ENCODE measurements around the gene DRD4. TPM values are rescaled to one million over a fixed set of nuclear protein-coding genes. Genes with fewer than 3 reads are reported as not detected.

Gene DRD4
- total RNA-seq, 1 donor from 2014 or later = 0.22 TPM

GRCh38 chr11:630871-631270, 6.2 kb upstream of the DRD4 start:
- Histone ChIP-seq H3K9me3 (replicated peaks) (no peaks in the 10 kb centered on the region), H3K4me3 (no peak overlapping the region), H3K36me3 (no peaks in the 10 kb centered on the region), H3K4me1 (peaks cover 15% of the 10 kb centered on the region), H3K27me3 (ENCODE audit: low read depth) (peaks cover 14% of the 10 kb centered on the region), H3K27ac (replicated peaks) (no peak overlapping the region)
- intact Hi-C loops (cut with micrococcal nuclease) = no loop called here
- no peak for DNase-seq
- TF ChIP-seq CTCF (IDR thresholded peaks at IDR 0.05; ENCODE audit: borderline replicate concordance) = no peak

- DNase-seq = no peak
- Histone ChIP-seq H3K27ac (replicated peaks) (no peak overlapping the region), H3K27me3 (ENCODE audit: low read depth) (peaks cover 49% of the 10 kb centered on the region), H3K4me1 (peaks cover 41% of the 10 kb centered on the region), H3K36me3 (no peaks in the 10 kb centered on the region), H3K9me3 (replicated peaks) (no peaks in the 10 kb centered on the region), H3K4me3 (no peak overlapping the region)
- intact Hi-C loops (cut with micrococcal nuclease) = no loop called here
- TF ChIP-seq CTCF (IDR thresholded peaks at IDR 0.05; ENCODE audit: borderline replicate concordance) = no peak
Measured at GRCh38 chr11:635945-636510, 1.0 kb upstream of the DRD4 start.

- DNase-seq = no peak
- intact Hi-C loops (cut with micrococcal nuclease) = no loop called here
- TF ChIP-seq CTCF (IDR thresholded peaks at IDR 0.05; ENCODE audit: borderline replicate concordance) = no peak
- Histone ChIP-seq H3K4me1 (peaks cover 41% of the 10 kb centered on the region), H3K4me3 (peak overlapping the region; percentile 51), H3K27me3 (ENCODE audit: low read depth) (peaks cover 49% of the 10 kb centered on the region), H3K36me3 (no peaks in the 10 kb centered on the region), H3K9me3 (replicated peaks) (no peaks in the 10 kb centered on the region), H3K27ac (replicated peaks) (no peak overlapping the region)
Measured at GRCh38 chr11:637333-637592, 194 bp downstream of the DRD4 start.

- Histone ChIP-seq H3K4me1 (peaks cover 41% of the 10 kb centered on the region), H3K4me3 (peak overlapping the region; percentile 51), H3K27ac (replicated peaks) (no peak overlapping the region), H3K27me3 (ENCODE audit: low read depth) (peaks cover 49% of the 10 kb centered on the region), H3K9me3 (replicated peaks) (no peaks in the 10 kb centered on the region), H3K36me3 (no peaks in the 10 kb centered on the region)
- intact Hi-C loops (cut with micrococcal nuclease) = no loop called here
- TF ChIP-seq CTCF (IDR thresholded peaks at IDR 0.05; ENCODE audit: borderline replicate concordance) = no peak
- no peak for DNase-seq
Measured at GRCh38 chr11:637593-638521, 788 bp downstream of the DRD4 start.

GRCh38 chr11:638631-639331, 1.7 kb downstream of the DRD4 start:
- intact Hi-C loops (cut with micrococcal nuclease) = no loop called here
- no peak for TF ChIP-seq CTCF (IDR thresholded peaks at IDR 0.05; ENCODE audit: borderline replicate concordance)
- DNase-seq = no peak
- H3K27ac ChIP-seq (replicated peaks) = no peak overlapping the region
- peaks cover 41% of the 10 kb centered on the region for H3K4me1 ChIP-seq
- H3K4me3 ChIP-seq = peak overlapping the region; percentile 17
- H3K27me3 ChIP-seq (ENCODE audit: low read depth) = peaks cover 49% of the 10 kb centered on the region
- peaks cover 8% of the 10 kb centered on the region for H3K36me3 ChIP-seq
- H3K9me3 ChIP-seq (replicated peaks) = no peaks in the 10 kb centered on the region
